NOMO-1 treated with DMSO at 0.1 percent for 48 hours (cell line): ENCODE data around the gene GET3.
"Not testable (repeated sequence)": the region's sequence is repeated elsewhere in the genome, so short reads cannot be mapped to it uniquely, and the experiment has no call there.

ENCODE experiments used
- DNase-seq: peaks from one replicate; lab custom pipeline; 2025; ENCODE audit not compliant: unreplicated experiment; lab: John Stamatoyannopoulos, UW

Gene GET3

DNA sequence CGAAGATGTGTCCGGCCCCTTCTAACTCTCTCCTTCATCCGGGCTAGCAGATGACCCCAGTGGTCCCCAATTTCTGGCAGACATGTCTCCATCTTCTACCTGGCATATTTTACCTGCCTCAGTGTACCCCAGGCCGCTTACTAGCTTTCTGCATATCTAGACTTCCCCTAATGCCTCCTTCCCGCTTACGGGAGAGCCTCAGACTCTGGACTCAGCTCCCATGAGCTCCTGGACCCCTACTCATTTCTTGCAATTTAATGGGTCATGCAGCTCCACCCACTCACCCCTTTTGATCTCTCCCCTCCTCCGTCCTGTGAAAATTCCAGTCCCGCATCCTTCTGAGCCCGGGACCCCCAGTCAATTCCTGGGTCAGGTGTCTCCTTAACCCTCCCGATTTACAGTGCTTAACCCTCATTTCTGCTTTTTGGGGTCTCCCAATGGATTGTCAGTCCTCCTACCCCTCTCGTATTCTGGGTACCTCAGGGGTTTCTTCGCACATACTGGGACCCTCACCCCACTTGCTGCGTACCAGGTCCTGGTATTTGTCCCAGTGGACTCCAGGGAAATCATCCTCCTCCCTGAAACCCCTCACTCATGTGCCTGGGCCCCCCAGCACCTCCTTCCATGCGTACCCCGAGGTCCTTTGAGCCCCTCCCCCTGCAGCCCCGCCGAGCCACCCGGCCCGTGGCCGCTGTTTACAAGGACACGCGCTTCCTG, 53.5 kb downstream of the GET3 start:
- DNase-seq = peak; percentile 24

DNA sequence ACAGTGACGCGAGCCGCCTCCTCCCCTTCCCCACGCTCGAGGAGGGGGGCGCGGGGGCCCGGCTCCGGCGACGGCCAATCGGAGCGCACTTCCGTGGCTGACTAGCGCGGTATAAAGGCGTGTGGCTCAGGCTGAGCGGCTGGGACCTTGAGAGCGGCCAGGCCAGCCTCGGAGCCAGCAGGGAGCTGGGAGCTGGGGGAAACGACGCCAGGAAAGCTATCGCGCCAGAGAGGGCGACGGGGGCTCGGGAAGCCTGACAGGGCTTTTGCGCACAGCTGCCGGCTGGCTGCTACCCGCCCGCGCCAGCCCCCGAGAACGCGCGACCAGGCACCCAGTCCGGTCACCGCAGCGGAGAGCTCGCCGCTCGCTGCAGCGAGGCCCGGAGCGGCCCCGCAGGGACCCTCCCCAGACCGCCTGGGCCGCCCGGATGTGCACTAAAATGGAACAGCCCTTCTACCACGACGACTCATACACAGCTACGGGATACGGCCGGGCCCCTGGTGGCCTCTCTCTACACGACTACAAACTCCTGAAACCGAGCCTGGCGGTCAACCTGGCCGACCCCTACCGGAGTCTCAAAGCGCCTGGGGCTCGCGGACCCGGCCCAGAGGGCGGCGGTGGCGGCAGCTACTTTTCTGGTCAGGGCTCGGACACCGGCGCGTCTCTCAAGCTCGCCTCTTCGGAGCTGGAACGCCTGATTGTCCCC, 54.2 kb downstream of the GET3 start, which contains the start of gene JUNB:
Gene JUNB, plus strand, starts transcription at position 142 of the 706 bp plus-strand sequence. Its CDS starts 286 bp downstream, at position 428.
- peak; percentile 91 for DNase-seq

DNA sequence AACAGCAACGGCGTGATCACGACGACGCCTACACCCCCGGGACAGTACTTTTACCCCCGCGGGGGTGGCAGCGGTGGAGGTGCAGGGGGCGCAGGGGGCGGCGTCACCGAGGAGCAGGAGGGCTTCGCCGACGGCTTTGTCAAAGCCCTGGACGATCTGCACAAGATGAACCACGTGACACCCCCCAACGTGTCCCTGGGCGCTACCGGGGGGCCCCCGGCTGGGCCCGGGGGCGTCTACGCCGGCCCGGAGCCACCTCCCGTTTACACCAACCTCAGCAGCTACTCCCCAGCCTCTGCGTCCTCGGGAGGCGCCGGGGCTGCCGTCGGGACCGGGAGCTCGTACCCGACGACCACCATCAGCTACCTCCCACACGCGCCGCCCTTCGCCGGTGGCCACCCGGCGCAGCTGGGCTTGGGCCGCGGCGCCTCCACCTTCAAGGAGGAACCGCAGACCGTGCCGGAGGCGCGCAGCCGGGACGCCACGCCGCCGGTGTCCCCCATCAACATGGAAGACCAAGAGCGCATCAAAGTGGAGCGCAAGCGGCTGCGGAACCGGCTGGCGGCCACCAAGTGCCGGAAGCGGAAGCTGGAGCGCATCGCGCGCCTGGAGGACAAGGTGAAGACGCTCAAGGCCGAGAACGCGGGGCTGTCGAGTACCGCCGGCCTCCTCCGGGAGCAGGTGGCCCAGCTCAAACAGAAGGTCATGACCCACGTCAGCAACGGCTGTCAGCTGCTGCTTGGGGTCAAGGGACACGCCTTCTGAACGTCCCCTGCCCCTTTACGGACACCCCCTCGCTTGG, 55.0 kb downstream of the GET3 start:
- DNase-seq = peak; percentile 76

DNA sequence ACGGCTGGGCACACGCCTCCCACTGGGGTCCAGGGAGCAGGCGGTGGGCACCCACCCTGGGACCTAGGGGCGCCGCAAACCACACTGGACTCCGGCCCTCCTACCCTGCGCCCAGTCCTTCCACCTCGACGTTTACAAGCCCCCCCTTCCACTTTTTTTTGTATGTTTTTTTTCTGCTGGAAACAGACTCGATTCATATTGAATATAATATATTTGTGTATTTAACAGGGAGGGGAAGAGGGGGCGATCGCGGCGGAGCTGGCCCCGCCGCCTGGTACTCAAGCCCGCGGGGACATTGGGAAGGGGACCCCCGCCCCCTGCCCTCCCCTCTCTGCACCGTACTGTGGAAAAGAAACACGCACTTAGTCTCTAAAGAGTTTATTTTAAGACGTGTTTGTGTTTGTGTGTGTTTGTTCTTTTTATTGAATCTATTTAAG, 55.6 kb downstream of the GET3 start:
- DNase-seq = no peak

DNA sequence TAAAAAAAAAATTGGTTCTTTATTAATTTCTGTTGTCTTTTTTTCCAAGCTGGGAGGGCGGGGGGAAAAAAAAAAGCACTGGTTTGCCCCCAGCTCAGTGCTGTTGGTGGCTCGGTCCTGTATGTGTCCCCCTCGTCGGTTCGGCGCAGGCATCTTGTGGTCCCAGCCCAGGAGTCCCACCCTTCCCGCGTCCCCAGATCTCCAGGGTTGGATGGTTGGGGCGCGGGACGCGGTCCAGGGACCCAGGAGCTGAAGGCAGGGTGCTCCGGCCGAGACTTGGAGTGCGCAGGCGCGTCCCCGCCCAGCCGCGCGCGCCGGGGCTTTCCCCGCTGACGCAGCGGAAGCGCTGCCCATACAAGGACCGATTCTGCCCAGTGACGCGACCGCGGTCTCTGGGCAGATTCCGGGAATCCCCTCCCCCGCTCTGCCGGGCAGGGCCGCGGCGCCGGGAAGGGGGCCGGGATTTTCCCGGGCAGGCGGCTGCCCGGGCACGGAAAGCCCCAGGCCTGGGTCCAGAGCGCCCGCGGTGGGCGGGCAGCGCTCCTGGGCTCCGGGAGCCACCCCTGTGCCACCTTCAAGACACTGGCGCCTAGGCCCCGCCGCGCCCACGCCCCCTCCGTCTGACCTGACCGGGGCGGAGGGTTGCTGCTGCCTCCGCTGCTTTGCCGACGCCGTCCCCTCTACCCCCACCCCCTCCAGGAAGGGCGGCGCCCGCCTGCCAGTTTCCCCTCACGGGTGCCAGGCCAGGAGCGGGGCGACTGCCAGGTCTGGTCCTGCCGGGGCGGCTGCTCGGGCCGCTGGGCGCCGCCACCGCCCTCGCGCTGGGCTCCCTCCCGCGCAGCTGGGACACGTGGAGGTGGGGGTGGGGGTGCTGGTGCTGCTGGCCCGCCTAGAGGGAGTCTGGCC, 56.2 kb downstream of the GET3 start:
- peak; percentile 84 for DNase-seq

DNA sequence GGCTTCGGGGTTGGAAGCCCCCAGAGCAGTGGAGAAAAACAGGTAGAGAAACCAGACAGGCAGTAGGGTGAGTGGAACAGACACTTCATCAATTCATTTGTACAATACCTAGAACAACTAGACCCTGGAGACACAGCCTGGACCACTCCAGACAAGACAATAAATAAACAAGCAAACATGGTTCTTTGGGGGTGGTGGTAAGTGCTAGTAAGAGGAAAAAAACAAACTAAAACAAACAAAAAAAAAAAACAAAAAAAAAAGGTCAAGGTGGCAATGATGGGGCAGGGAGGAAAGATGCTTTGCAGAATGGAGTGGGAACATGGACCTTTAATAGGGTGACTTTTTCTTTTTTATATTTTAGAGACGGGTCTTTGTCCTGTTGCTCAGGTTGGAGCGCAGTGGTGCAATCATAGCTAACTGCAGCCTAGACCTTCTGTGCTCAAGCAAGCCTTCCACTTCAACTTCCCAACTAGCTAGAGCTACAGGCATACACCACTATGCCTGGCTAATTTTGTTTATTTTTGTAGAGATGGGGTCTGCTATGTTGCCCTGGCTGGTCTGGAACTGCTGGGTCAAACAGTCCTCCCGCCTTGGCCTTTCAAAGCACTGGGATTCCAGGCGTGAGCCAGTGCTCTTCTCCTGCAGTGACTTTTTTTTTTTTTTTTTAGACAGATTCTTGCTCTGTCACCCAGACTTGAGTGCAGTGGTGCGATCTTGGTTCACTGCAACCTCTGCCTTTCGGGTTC, 57.1 kb downstream of the GET3 start:
- peak; percentile 35 for DNase-seq

DNA sequence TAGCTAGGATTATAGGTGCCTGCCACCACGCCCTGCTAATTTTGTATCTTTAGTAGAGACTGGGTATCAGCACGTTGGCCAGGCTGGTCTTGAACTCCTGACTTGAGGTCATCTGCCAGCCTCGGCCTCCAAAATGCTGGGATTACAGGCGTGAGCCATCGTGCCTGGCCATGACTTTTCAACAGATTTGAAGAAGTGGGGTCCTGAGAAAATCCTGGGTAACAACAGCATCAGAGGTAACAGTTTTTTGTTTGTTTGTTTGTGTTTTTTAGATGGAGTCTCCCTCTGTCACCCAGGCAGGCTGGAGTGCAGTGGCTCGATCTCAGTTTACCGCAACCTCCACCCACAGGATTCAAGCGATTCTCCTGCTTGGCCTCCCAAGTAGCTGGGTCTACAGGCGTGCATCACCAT, 57.7 kb downstream of the GET3 start:
- no peak for DNase-seq

DNA sequence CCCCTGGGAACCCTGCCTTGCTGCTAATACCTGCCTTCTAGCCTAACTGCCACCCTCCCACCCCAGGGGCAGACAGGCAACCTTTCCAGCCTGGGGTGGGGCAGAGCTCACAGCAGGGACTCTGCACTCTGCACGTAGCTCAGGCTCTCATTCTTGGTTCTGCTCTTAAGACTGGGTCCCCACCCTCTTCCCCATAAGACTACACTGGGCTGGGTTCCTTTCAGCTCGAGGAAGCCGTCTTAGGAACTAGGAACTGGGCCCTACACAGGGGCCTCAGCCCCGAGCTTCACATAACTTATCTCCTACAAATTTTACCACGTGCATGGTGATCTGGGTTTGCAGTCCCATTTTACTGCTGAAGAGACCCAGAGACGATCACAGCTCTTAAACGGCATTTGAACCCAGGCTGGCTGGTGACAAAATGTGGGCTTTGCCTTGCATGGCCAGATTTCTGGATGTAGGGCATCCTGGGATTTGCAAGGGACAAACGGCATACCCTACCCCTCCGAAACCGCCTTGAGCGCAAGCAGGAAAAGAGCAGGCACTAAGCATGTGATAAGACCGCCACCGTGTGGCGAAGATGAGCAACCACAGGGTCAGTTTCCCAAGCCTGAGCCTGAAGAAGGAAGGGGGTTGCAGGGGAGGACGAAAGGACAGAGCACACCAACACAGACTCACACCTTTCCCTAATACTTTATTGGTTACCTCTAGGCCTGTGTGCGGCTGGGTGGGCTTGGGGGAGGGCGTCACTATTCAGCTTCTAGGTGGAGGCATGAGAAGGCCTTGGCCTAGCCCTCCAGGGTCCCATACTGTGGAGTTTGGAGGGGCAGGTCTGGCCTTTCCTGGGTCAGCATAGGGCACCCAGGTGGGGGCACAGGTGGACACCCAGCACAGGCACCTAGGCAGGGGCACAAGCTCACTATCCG, 59.1 kb downstream of the GET3 start:
- peak; percentile 66 for DNase-seq

DNA sequence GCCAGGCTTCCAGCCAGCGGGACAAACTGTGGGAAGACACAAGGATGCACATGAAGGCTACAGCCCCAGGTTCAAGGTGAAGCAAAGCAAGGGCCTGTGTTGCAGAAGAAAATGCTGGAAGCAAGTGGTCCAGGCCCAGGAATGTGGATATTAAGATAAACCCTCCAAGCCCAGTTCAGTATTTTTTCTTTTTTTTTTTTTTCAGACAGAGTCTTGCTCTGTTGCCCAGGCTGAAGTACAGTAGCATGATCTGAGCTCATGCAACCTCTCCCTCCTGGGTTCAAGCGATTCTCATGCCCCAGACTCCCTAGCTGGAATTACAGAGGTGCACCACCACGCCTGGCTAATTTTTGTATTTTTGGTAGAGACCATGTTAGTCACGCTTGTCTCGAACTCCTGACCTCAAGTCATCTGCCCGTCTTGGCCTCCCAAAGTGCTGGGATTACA, 59.9 kb downstream of the GET3 start:
- DNase-seq = no peak

DNA sequence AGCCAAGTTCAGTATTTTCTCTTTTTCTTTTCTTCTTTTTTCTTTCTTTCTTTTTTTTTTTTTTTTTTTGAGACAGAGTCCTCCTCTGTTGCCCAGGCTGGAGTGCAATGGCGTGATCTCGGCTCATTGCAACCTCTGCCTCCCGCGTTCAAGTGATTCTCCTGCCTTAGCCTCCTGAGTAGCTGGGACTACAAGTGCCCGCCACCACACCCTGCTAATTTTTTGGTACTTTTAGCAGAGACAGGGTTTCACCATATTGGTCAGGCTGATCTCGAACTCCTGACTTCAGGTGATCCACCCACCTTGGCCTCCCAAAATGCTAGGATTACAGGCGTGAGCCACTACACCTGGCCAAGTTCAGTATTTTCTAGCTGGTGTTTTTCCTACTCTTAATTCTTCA, 60.3 kb downstream of the GET3 start:
- not testable (repeated sequence) for DNase-seq
